IMR-90 (cell line): ENCODE results near the gene PKDCC. TPM values are rescaled to one million over a fixed set of nuclear protein-coding genes. Genes with fewer than 3 reads are reported as not detected.
A peak's percentile ranks its signal among the peaks of the same experiment; 100 is the strongest.
"Not testable (repeated sequence)": the region's sequence is repeated elsewhere in the genome, so short reads cannot be mapped to it uniquely, and the experiment has no call there.

Source experiments
- ATAC-seq: fragments of 200-7000 bp; cut with Tn5 transposase; 2 replicates; pipeline ENCODE4 v1.9.1; 2020; ENCODE audit warnings: low read depth, mild to moderate bottlenecking, moderate library complexity
- BruUV-seq: library from RNA; stranded (reverse); fragments of 400-500 nt; replicated peaks from 2 replicates; lab custom pipeline; 2021; lab: Mats Ljungman, UMichigan
- CTCF ChIA-PET: fragments of 300-600 bp; formaldehyde crosslinking; extraction: SDS; loops from one replicate; lab custom pipeline; 2021; ENCODE audit warnings: antibody characterized with exemption; lab: Yijun Ruan, JAX
- POLR2A ChIA-PET: fragments of 300-600 bp; sonication (Branson Sonifier 250); formaldehyde crosslinking; loops from one replicate; lab custom pipeline; 2022; ENCODE audit warnings: antibody characterized with exemption; ENCODE audit not compliant: unreplicated experiment; lab: Charles Lee
- DNase-seq: peaks from one replicate; pipeline ENCODE4 v3.0.0; 2013
- H2AFZ ChIP-seq: replicated peaks from 2 replicates; pipeline ENCODE3; 2013; ENCODE audit warnings: low read length, mild to moderate bottlenecking; ENCODE audit not compliant: poor library complexity
- H2AK5ac ChIP-seq: 2 replicates; pipeline ENCODE4 v1.6.1; 2013; ENCODE audit warnings: low read depth, low read length, inconsistent platforms
- H2AK9ac ChIP-seq: replicated peaks from 2 replicates; pipeline ENCODE3; 2013; ENCODE audit warnings: mild to moderate bottlenecking, low read depth, low read length, moderate library complexity; ENCODE audit not compliant: poor library complexity
- H2BK120ac ChIP-seq: 2 replicates; pipeline ENCODE4 v1.6.1; 2013; ENCODE audit warnings: low read depth, low read length, inconsistent platforms
- H2BK15ac ChIP-seq: 3 replicates; pipeline ENCODE4 v1.6.1; 2013; ENCODE audit warnings: low read depth, low read length, inconsistent platforms
- H2BK20ac ChIP-seq: 2 replicates; pipeline ENCODE4 v1.6.1; 2013; ENCODE audit warnings: low read depth, mild to moderate bottlenecking, inconsistent platforms, low read length, moderate library complexity
- H2BK5ac ChIP-seq: 2 replicates; pipeline ENCODE4 v1.6.1; 2013; ENCODE audit warnings: mild to moderate bottlenecking, low read depth, low read length, inconsistent platforms; ENCODE audit not compliant: poor library complexity, severe bottlenecking
- H3K14ac ChIP-seq: replicated peaks from 2 replicates; pipeline ENCODE4 v1.6.1; 2013; ENCODE audit warnings: low read depth, low read length, inconsistent platforms
- H3K18ac ChIP-seq: 2 replicates; pipeline ENCODE4 v1.6.1; 2013; ENCODE audit warnings: low read depth, low read length, control low read depth
- H3K23ac ChIP-seq: 2 replicates; pipeline ENCODE4 v1.6.1; 2013; ENCODE audit warnings: low read depth, low read length, inconsistent platforms
- H3K27ac ChIP-seq: 2 replicates; pipeline ENCODE4 v1.5.1; 2013; ENCODE audit warnings: mild to moderate bottlenecking, control low read depth, low read length; ENCODE audit not compliant: insufficient read depth
- H3K27me3 ChIP-seq: 2 replicates; pipeline ENCODE4 v1.6.1; 2013; ENCODE audit warnings: low read length; ENCODE audit not compliant: control insufficient read depth, insufficient read depth
- H3K36me3 ChIP-seq: 2 replicates; pipeline ENCODE4 v1.6.1; 2013; ENCODE audit warnings: low read length, mixed read lengths; ENCODE audit not compliant: control insufficient read depth, insufficient read depth
- H3K4ac ChIP-seq: 2 replicates; pipeline ENCODE4 v1.6.1; 2013; ENCODE audit warnings: low read depth, low read length, inconsistent platforms
- H3K4me1 ChIP-seq: 2 replicates; pipeline ENCODE4 v1.6.1; 2013; ENCODE audit warnings: low read length, mixed read lengths; ENCODE audit not compliant: control insufficient read depth, insufficient read depth
- H3K4me2 ChIP-seq: 2 replicates; pipeline ENCODE4 v1.6.1; 2013; ENCODE audit warnings: low read depth, mild to moderate bottlenecking, control low read depth, low read length, moderate library complexity
- H3K4me3 ChIP-seq: 2 replicates; pipeline ENCODE4 v1.5.1; 2013; ENCODE audit warnings: low read depth, mild to moderate bottlenecking, control low read depth, low read length, moderate library complexity; ENCODE audit not compliant: insufficient read depth
- H3K56ac ChIP-seq: 2 replicates; pipeline ENCODE4 v1.6.1; 2013; ENCODE audit warnings: low read length, inconsistent platforms; ENCODE audit not compliant: insufficient read depth; ENCODE audit errors: extremely low read depth
- H3K79me1 ChIP-seq, 2 experiments: 2 replicates each; pipeline ENCODE4 v1.6.1; 2013; ENCODE audit warnings: low read length in 2 of 2, inconsistent platforms in 1 of 2, low read depth in 1 of 2
- H3K9ac ChIP-seq: 2 replicates; pipeline ENCODE4 v1.6.1; 2013; ENCODE audit warnings: low read depth, low read length, control low read depth
- H3K9me1 ChIP-seq: 2 replicates; pipeline ENCODE4 v1.6.1; 2013; ENCODE audit warnings: low read length, inconsistent platforms; ENCODE audit not compliant: insufficient read depth
- H3K9me3 ChIP-seq: 2 replicates; pipeline ENCODE4 v1.6.1; 2013; ENCODE audit warnings: low read length; ENCODE audit not compliant: control insufficient read depth, insufficient read depth
- H4K20me1 ChIP-seq: 2 replicates; pipeline ENCODE4 v1.6.1; 2013; ENCODE audit warnings: low read length, inconsistent platforms; ENCODE audit not compliant: insufficient read depth
- H4K5ac ChIP-seq: 2 replicates; pipeline ENCODE4 v1.6.1; 2013; ENCODE audit warnings: mild to moderate bottlenecking, low read depth, low read length, control low read depth
- H4K8ac ChIP-seq, 2 experiments: 2 replicates each; pipeline ENCODE4 v1.6.1; 2013; ENCODE audit warnings: low read depth in 2 of 2, low read length in 2 of 2, control low read depth in 1 of 2, inconsistent platforms in 1 of 2
- H4K91ac ChIP-seq: 2 replicates; pipeline ENCODE4 v1.6.1; 2013; ENCODE audit warnings: low read depth, low read length, inconsistent platforms; ENCODE audit not compliant: insufficient read depth
- CEBPB ChIP-seq: IDR thresholded peaks from 2 replicates; pipeline ENCODE4 v1.6.1; 2012; ENCODE audit warnings: low read depth, low read length, improper control_type of control experiment
- whole genome bisulfite sequencing, 2 experiments: methylation state at CpG; one replicate each; pipeline versions ENCODE4 v1.1.5 to v1.1.7; 2013; ENCODE audit warnings: missing lambda C conversion rate in 2 of 2; ENCODE audit not compliant: insufficient read length in 1 of 2; ENCODE audit errors: extremely low coverage in 2 of 2; 5-methylcytosine and 5-hydroxymethylcytosine counted together
- dilution Hi-C: fragments of 300-500 bp; cut with HindIII; formaldehyde crosslinking; loops from one replicate; pipeline ENCODE4 v1.14.3; 2018; ENCODE audit warnings: low sequenced_read_pairs; ENCODE audit not compliant: unreplicated experiment
- in situ Hi-C: fragments of 300-500 bp; cut with MboI; formaldehyde crosslinking; loops from 3 replicates; pipeline ENCODE4 v1.14.3; 2019; ENCODE audit warnings: low sequenced_read_pairs, inconsistent platforms, mixed read lengths
- intact Hi-C: fragments of 100-400 bp; cut with micrococcal nuclease; formaldehyde crosslinking; loops from 2 replicates; pipeline ENCODE4 v1.10.0; 2022
- polyA plus RNA-seq, 3 experiments: library from polyadenylated mRNA; depleted of rRNA; stranded (reverse); fragments of >200 nt; gene quantifications; 2 replicates each; pipeline ENCODE4 v1.2.3, GENCODE V29; 2012; ENCODE audit warnings: low replicate concordance in 1 of 3
- total RNA-seq: library from RNA; depleted of rRNA; stranded (reverse); fragments of >200 nt; gene quantifications from 2 replicates; pipeline ENCODE4 v1.2.3, GENCODE V29; 2012

The PKDCC gene
- total and polyA plus RNA-seq, 2 of the 4 experiments (the other 2 are of a cell fraction): 55.6 to 95.7 TPM

GRCh38 chr2:42085070-42085469, 37.2 kb downstream of the PKDCC start:
- Histone ChIP-seq H3K4ac (peak overlapping the region; percentile 95), H4K8ac (peak overlapping the region; percentile 34 to 73; a peak in 2 of 4 replicates), H3K18ac (peak overlapping the region; percentile 89), H2BK15ac (peak overlapping the region; percentile 63; the same call in 2 of the 3 replicates), H2BK20ac (peak overlapping the region; percentile 95), H4K5ac (peak overlapping the region; percentile 48), H3K23ac (peak overlapping the region; percentile 57), H2AK5ac (peak overlapping the region; percentile 97), H4K91ac (peak overlapping the region; percentile 94), H2AK9ac (peak overlapping the region; percentile 39), H2BK120ac (peak overlapping the region; percentile 95), H3K9me1 (peaks cover 26% of the 10 kb centered on the region), H3K27ac (peak overlapping the region; percentile 80; the same call in 1 of the 2 replicates), H3K14ac (peak overlapping the region; percentile 76), H3K4me1 (peaks cover 14% of the 10 kb centered on the region)
- H2BK5ac ChIP-seq, BruUV-seq, DNase-seq, H3K4me3 ChIP-seq, H3K27me3 ChIP-seq, H3K4me2 ChIP-seq, POLR2A ChIA-PET, H2AFZ ChIP-seq, H3K9ac ChIP-seq, ATAC-seq, H4K20me1 ChIP-seq, H3K79me1 ChIP-seq, H3K36me3 ChIP-seq, H3K56ac ChIP-seq, H3K9me3 ChIP-seq: not testable (repeated sequence)
- CTCF ChIA-PET: interaction anchor here (0.7 to 7.3 kb wide), 4 partner anchors 35 to 231 kb away, joined by 3 to 119 read pairs (median 12); no protein-coding TSS in a partner anchor
- WGBS, 2 experiments: no CpG with 5 or more reads among the region's 4 CpGs
- dilution Hi-C loops (loop anchor here (25.0 kb wide), 1 partner anchor 198 kb away; no protein-coding TSS in a partner anchor), intact Hi-C loops (loop anchor here (2.0 kb wide), 1 partner anchor 20 kb away; no protein-coding TSS in a partner anchor), in situ Hi-C loops (loop anchor here (5.0 kb wide), 1 partner anchor 213 kb away; no protein-coding TSS in a partner anchor)
- peak; percentile 52; the same call in 1 of the 2 replicates for TF ChIP-seq CEBPB
